Muscle of leg (tissue), 11 donors: ENCODE data around the gene HLCS. TPM values are rescaled to one million over a fixed set of nuclear protein-coding genes. Genes with fewer than 3 reads are reported as not detected.
A peak's percentile ranks its signal among the peaks of the same experiment; 100 is the strongest.

Source experiments
- DNase-seq: peaks from one replicate; pipeline ENCODE4 v3.0.0; 2013
- H3K27ac ChIP-seq: one replicate; pipeline ENCODE4 v1.5.1; 2013; ENCODE audit warnings: mild to moderate bottlenecking, low read length, control low read depth
- H3K27me3 ChIP-seq: one replicate; pipeline ENCODE4 v1.6.1; 2013; ENCODE audit warnings: low read length; ENCODE audit not compliant: control insufficient read depth, insufficient read depth
- H3K36me3 ChIP-seq: one replicate; pipeline ENCODE4 v1.6.1; 2013; ENCODE audit warnings: low read length; ENCODE audit not compliant: control insufficient read depth, insufficient read depth
- H3K4me1 ChIP-seq: one replicate; pipeline ENCODE4 v1.6.1; 2013; ENCODE audit warnings: low read length; ENCODE audit not compliant: control insufficient read depth, insufficient read depth
- H3K4me3 ChIP-seq: one replicate; pipeline ENCODE4 v1.5.1; 2013; ENCODE audit warnings: low read length, control low read depth
- H3K9me3 ChIP-seq: replicated peaks from 2 replicates; pipeline ENCODE4 v1.6.1; 2013; ENCODE audit warnings: low read depth, low read length; ENCODE audit not compliant: control insufficient read depth
- WGBS: methylation state at CpG from one replicate; pipeline ENCODE4 v1.1.5; 2013; ENCODE audit warnings: missing lambda C conversion rate; ENCODE audit not compliant: insufficient coverage; 5-methylcytosine and 5-hydroxymethylcytosine counted together
- polyA plus RNA-seq, 8 donors: library from polyadenylated mRNA; unstranded; fragments of 120-200 nt; gene quantifications; one replicate each; pipeline versions ENCODE4 v1.2.1 to v1.2.3, GENCODE V29; 2013; ENCODE audit warnings: inconsistent platforms in 1 of 8, low replicate concordance in 1 of 8; ENCODE audit not compliant: insufficient read length in 8 of 8, insufficient read depth in 1 of 8
- total RNA-seq: library from RNA; stranded (reverse); fragments of 120-200 nt; gene quantifications from one replicate; pipeline ENCODE4 v1.2.4, GENCODE V29; 2013

The HLCS gene
- total and polyA plus RNA-seq, 9 donors: 8.4 to 13.4 (median 12.9) TPM

DNA sequence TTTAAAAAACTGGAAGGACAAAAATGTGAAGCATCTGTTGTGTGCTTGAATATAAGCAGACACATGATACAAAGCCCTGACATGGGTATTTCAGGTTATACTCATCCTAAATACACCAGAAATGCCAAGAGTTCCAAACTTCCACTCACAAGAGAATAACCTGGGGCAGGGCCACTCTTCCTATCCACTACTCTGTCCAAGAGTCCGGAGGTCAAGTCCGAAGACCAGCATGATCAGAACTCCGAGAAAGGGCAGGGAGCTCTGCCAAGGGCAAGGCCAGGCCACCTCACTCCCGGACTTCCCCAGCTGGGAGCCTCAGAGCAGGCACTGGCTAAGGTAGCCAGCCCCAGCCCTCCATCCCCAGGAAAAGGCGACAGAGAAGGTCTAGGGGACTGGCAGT is 37.5 kb downstream of the HLCS start:
- no peak for DNase-seq
- WGBS: 94% methylated on average over 5 of the region's 5 CpGs
- no peaks in the 10 kb centered on the region for H3K9me3 ChIP-seq
- peaks cover 3% of the 10 kb centered on the region for H3K4me1 ChIP-seq
- no peak overlapping the region for H3K27ac ChIP-seq
- no peak overlapping the region for H3K4me3 ChIP-seq
- no peaks in the 10 kb centered on the region for H3K27me3 ChIP-seq
- H3K36me3 ChIP-seq: peaks cover 18% of the 10 kb centered on the region

DNA sequence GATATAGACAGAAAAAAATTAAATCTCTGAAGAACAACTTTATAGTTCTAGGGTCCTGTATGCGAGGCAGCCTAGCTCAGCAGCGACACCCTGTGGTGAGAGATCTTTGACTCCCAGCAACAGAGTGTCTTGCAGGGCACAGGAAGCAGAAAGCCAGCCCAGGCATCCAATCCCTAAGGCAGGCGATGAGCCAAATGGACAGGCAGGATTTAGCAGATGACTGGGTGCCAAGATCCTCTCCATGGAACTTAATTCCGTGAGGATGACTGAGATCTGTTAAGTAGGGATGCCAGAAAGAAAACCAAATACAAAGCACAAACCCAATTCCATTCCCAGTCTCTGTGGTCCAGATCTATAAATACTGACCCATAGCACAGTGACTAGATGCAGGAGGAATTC is 38.8 kb downstream of the HLCS start:
- no peaks in the 10 kb centered on the region for H3K27me3 ChIP-seq
- peaks cover 10% of the 10 kb centered on the region for H3K36me3 ChIP-seq
- H3K4me1 ChIP-seq: peaks cover 3% of the 10 kb centered on the region
- no peaks in the 10 kb centered on the region for H3K9me3 ChIP-seq
- H3K4me3 ChIP-seq: no peak overlapping the region
- WGBS: 11% methylated on average over 3 of the region's 4 CpGs
- peak; percentile 89 for DNase-seq
- no peak overlapping the region for H3K27ac ChIP-seq

DNA sequence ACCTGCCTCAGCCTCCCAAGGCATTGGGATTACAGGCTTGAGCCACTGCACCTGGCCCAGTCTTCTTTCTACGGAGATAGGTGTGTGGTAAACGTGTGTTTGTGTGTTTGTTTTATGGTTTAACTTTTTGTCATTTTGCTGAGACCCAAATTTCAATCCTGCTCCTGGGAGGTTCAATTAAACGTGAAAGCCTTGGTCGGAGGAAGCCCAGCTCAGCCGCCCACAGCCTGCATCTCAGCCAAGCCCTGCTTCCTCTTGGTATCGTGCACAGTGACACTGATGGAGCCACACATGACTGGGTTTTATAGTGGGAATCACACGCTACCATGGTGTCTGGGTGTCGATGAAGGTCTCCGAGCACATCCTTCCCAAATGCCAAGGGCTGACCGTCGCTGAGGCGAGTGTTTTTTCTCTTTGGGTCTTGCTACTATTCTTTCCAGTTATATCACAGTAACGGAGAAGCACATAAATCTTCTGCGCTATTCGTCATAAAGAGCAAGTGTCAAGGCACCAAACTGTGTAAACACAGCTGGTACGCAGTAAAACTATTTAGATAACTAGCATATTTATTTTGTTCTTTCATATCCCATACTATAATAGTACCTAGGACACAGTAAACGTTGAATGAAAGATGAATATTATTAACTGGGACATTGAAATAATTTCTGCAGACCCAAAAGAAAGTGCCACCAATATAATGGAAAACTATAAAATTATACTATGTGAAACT is 39.3 kb downstream of the HLCS start:
- H3K9me3 ChIP-seq: no peaks in the 10 kb centered on the region
- no peak overlapping the region for H3K27ac ChIP-seq
- no peaks in the 10 kb centered on the region for H3K27me3 ChIP-seq
- no peak overlapping the region for H3K4me3 ChIP-seq
- 81% methylated on average over 8 of the region's 17 CpGs for WGBS
- peaks cover 10% of the 10 kb centered on the region for H3K36me3 ChIP-seq
- DNase-seq: no peak
- peaks cover 3% of the 10 kb centered on the region for H3K4me1 ChIP-seq

DNA sequence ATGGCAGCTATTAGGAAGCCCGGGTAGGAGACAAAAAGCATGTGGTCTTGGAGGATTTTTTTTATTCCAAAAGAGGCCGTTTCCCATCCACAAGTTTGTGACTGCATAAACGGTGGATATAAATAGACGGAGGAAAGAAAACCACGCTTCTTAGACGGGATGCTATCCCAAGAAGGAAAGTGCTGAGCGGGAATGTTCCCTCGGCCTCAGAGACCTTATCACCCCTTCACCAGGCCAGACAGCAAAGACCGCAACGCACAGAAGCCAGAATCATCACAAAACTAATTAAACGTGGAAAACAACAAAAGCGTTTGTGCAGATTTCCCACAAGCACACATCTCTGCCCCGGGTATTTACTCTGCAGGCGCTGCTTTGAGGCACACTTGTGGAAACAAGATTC is 43.2 kb downstream of the HLCS start:
- no peaks in the 10 kb centered on the region for H3K27me3 ChIP-seq
- no peak for DNase-seq
- no peak overlapping the region for H3K4me3 ChIP-seq
- H3K27ac ChIP-seq: no peak overlapping the region
- no peaks in the 10 kb centered on the region for H3K9me3 ChIP-seq
- no peaks in the 10 kb centered on the region for H3K36me3 ChIP-seq
- WGBS: 63% methylated on average over 10 of the region's 14 CpGs
- H3K4me1 ChIP-seq: peaks cover 5% of the 10 kb centered on the region

DNA sequence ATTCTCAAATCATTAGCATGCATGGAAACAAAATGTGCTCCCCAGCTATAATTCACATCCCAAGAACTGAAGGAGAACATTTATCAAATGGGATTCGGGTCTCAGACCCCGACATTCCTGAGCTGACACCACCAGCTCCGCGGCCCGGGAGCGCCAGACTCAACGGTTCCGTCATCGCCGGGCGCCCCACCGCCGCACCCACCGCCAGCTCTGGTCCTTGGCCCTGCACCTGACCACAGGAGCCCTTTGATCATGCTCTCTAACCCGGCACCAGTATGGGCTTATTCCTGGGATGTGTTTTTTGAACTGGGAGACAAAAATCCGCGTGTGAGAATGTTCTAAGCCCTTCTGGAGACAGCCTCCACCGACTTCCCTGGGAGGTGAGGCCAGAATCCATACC is 43.6 kb downstream of the HLCS start:
- WGBS: 66% methylated on average over 13 of the region's 18 CpGs
- Histone ChIP-seq H3K4me3 (no peak overlapping the region), H3K27me3 (no peaks in the 10 kb centered on the region), H3K36me3 (no peaks in the 10 kb centered on the region), H3K4me1 (peaks cover 6% of the 10 kb centered on the region), H3K27ac (no peak overlapping the region), H3K9me3 (no peaks in the 10 kb centered on the region)
- no peak for DNase-seq

DNA sequence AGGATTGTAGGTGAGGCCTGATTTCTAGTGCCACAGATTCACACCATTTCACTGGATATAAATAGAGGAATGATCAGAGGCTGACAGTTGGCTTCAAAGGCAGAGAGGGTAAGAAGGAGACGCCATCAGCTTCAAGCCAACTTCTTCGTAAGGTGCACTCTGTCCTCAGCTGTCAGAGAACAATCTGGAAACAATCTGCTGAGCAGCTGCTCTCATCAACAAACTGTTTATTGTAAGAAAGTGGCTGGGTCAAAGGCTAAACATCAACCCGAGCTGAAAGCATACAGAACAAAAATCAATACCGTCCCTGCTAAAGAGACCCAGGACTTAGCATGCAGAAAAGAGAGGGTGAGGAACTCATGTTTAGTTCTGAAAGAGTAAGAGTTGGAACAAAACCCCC is 48.2 kb downstream of the HLCS start:
- Histone ChIP-seq H3K4me3 (no peak overlapping the region), H3K27me3 (no peaks in the 10 kb centered on the region), H3K36me3 (no peaks in the 10 kb centered on the region), H3K27ac (no peak overlapping the region), H3K4me1 (peaks cover 12% of the 10 kb centered on the region), H3K9me3 (no peaks in the 10 kb centered on the region)
- WGBS: no CpG with 5 or more reads among the region's 4 CpGs
- DNase-seq: peak; percentile 17

DNA sequence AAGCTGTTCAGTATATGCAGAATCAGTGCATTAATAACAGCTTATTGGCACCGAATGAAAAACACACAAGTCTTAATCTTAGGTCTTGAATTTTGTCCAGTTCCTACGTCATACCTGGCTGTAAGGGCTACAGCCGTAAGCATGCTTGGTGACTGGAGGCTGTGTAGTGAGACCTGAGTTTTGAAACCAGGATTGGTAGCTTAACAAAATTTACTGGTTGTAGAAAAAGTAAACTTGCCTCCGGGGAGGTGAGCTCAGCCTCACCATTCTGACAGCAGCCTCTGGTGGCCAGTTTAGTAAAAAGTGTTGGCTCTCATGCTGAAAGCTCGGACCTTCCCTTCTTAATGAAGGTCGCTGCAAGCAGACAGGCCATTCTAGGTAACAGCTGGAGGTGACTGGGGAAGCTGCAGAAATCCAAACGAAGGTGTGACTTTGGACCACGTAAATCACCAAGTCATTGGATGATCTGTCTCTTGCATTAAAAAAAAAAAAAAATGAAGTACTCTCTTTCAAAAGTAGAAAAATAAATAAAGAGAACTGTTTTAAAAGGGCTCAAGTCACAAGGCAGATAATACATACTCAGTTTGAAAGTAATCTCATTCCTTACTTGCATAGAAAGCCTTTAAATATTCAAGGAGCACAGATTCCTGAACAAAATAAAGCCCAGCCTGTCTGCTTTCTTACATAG is 48.9 kb downstream of the HLCS start:
- H3K36me3 ChIP-seq: no peaks in the 10 kb centered on the region
- peak; percentile 82 for DNase-seq
- H3K27me3 ChIP-seq: no peaks in the 10 kb centered on the region
- WGBS: 24% methylated on average over 5 of the region's 8 CpGs
- no peaks in the 10 kb centered on the region for H3K9me3 ChIP-seq
- no peak overlapping the region for H3K4me3 ChIP-seq
- H3K4me1 ChIP-seq: peaks cover 12% of the 10 kb centered on the region
- no peak overlapping the region for H3K27ac ChIP-seq

DNA sequence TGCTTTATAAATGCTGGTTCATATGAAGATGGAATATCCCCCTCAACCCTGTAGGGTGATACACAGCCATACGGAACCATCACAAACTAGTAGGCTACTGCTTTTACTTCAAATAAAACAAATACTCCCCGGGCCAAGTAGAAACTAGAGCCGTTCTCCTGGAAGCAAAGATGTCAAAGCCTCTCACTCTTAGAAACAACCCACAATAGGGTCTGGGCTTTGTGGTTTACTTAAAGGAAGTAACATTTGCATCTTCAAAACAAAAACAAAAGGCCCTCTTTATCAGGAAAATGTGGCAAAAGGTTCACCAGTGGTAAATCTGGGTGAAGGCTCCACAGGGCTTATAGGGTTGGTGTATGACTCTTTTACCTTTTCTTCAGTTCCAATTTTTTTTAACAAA is 49.8 kb downstream of the HLCS start:
- no peaks in the 10 kb centered on the region for H3K9me3 ChIP-seq
- no peaks in the 10 kb centered on the region for H3K27me3 ChIP-seq
- no peaks in the 10 kb centered on the region for H3K36me3 ChIP-seq
- no peak for DNase-seq
- no peak overlapping the region for H3K4me3 ChIP-seq
- H3K27ac ChIP-seq: no peak overlapping the region
- peaks cover 12% of the 10 kb centered on the region for H3K4me1 ChIP-seq
- WGBS: no CpG with 5 or more reads among the region's 3 CpGs

DNA sequence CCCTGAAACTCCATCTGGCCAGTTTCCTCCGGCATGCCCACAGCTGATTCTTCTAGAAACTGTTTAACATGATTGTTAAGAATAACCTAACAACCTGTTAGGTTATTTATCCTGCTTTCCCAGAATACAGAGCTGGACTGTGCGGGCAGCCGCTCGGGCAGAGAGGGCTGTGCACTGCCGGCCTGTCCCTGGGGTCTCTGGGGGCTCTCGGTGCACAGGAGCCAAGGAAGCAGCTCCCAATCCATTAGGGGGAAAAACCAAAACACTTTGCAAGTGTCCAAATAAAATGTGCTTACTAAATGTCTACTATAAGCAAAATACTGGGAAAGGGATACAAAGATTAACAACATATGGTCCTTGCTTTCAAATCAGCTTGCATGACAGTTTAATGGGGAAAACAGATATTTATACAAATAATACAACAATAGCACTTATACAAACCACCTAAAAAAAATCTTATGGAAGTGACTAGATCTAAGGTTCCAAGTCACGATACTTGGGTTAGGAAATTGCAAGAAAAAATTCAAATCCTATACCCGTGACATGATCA is 50.7 kb downstream of the HLCS start:
- Histone ChIP-seq H3K4me3 (no peak overlapping the region), H3K36me3 (no peaks in the 10 kb centered on the region), H3K9me3 (no peaks in the 10 kb centered on the region), H3K27me3 (no peaks in the 10 kb centered on the region), H3K27ac (no peak overlapping the region), H3K4me1 (peaks cover 18% of the 10 kb centered on the region)
- 0% methylated on average over 1 of the region's 8 CpGs for WGBS
- DNase-seq: peak; percentile 11

DNA sequence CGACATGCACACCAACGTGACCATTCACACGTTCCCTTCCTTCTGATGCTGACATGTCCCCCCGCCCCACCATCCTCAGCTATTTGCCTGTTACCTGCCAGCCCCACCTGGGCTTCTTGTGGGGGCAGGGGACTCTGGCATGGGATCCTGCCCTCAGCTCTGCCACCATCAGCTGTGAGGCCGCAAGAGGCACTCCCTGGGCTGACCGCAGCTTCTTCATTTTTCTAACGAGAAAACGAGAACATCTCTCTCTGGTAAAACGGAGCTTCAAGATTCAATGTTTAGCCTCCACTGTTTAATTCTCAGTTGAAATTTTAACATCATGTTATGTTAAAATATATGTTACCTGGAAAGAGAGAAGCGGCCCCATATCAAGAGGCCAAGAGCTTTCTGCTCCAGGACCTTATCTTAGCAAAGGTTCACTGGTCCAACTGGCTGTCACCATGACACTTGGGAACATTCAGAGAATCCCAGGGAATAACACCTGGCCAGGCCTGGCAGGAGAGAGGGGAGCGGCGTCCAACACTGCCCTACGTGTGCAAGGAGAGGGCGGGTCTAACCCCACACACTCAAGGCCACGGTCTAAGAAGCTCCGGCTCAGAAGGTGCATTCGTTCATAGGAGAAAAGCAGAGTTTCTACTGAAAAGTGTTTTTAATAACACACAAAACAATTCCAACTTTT is 51.3 kb downstream of the HLCS start:
- Histone ChIP-seq H3K4me1 (peaks cover 23% of the 10 kb centered on the region), H3K36me3 (no peaks in the 10 kb centered on the region), H3K27me3 (no peaks in the 10 kb centered on the region), H3K27ac (no peak overlapping the region), H3K4me3 (no peak overlapping the region), H3K9me3 (no peaks in the 10 kb centered on the region)
- WGBS: 71% methylated on average over 9 of the region's 17 CpGs
- DNase-seq: no peak
